Coronary artery (tissue), 2 donors: ENCODE results near the gene BPI.

Source experiments
- DNase-seq: peaks from one replicate; pipeline ENCODE4 v3.0.0-alpha.2; 2017; ENCODE audit warnings: low spot score
- H3K27ac ChIP-seq, 2 donors: fragments of 200-600 bp; sonication (generic); one replicate each; pipeline ENCODE4 v1.5.1; 2016 to 2019
- H3K4me3 ChIP-seq: fragments of 200-600 bp; sonication (generic); 2 replicates; pipeline ENCODE4 v1.5.1; 2016; ENCODE audit warnings: mild to moderate bottlenecking, moderate library complexity
- TF ChIP-seq, protein P1 (sequence below): fragments of 200-600 bp; sonication (generic); IDR thresholded peaks from one replicate; pipeline ENCODE4 v1.5.1; 2019; ENCODE audit warnings: antibody characterized with exemption

BPI gene

GRCh38 chr20:38269715-38270114 lies 34.2 kb upstream of the BPI start:
- no peak for DNase-seq
- Histone ChIP-seq H3K27ac (no peak overlapping the region), H3K4me3 (no peak overlapping the region)
- TF ChIP-seq, protein P1, sequence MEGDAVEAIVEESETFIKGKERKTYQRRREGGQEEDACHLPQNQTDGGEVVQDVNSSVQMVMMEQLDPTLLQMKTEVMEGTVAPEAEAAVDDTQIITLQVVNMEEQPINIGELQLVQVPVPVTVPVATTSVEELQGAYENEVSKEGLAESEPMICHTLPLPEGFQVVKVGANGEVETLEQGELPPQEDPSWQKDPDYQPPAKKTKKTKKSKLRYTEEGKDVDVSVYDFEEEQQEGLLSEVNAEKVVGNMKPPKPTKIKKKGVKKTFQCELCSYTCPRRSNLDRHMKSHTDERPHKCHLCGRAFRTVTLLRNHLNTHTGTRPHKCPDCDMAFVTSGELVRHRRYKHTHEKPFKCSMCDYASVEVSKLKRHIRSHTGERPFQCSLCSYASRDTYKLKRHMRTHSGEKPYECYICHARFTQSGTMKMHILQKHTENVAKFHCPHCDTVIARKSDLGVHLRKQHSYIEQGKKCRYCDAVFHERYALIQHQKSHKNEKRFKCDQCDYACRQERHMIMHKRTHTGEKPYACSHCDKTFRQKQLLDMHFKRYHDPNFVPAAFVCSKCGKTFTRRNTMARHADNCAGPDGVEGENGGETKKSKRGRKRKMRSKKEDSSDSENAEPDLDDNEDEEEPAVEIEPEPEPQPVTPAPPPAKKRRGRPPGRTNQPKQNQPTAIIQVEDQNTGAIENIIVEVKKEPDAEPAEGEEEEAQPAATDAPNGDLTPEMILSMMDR, result no peak

GRCh38 chr20:38270869-38271605 lies 32.9 kb upstream of the BPI start:
- Histone ChIP-seq H3K4me3 (peak overlapping the region; percentile 27), H3K27ac (peak overlapping the region; percentile 32 to 81)
- TF ChIP-seq, protein P1, result no peak
- peak; percentile 83 for DNase-seq

GRCh38 chr20:38271608-38272120 lies 32.3 kb upstream of the BPI start:
- Histone ChIP-seq H3K27ac (peak overlapping the region; percentile 32 to 81), H3K4me3 (no peak overlapping the region)
- DNase-seq, result no peak
- TF ChIP-seq, protein P1, result no peak

DNA sequence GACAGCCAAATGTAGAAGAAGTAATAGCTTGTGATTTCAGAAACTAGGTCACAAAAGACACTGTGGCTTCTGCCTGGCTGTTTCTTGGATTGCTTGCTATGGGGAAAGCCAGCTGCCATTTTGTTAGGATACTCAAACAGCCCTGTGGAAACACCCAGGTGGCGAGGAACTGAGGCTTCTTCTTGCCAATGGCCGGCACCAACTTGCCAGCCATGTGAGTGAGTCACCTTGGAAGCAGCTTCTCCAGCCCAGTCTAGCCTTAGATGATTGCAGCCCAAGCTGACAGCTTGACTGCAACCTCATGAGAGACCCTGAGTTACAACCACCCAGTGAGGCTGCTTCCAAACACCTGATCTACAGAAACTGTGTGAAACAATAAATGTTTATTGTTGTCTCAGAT lies 31.6 kb upstream of the BPI start:
- Histone ChIP-seq H3K27ac (peak overlapping the region in 1 of 2 donors; percentile 81), H3K4me3 (no peak overlapping the region)
- no peak for DNase-seq
- TF ChIP-seq, protein P1, result no peak

- TF ChIP-seq, protein P1, result no peak
- H3K27ac ChIP-seq, result peak overlapping the region in 1 of 2 donors; percentile 81
- no peak overlapping the region for H3K4me3 ChIP-seq
- peak; percentile 64 for DNase-seq
These were observed 31.0 kb upstream of the BPI start for GRCh38 chr20:38272961-38273360.

- TF ChIP-seq, protein P1, result no peak
- H3K27ac ChIP-seq, result no peak overlapping the region
- no peak overlapping the region for H3K4me3 ChIP-seq
- no peak for DNase-seq
These were observed 28.0 kb upstream of the BPI start for GRCh38 chr20:38275815-38276550.
